ENCODE data around the gene MED26.
"Not testable (repeated sequence)": the region's sequence is repeated elsewhere in the genome, so short reads cannot be mapped to it uniquely, and the experiment has no call there.

GRCh38 chr19:16543734-16544133, 84.3 kb downstream of the MED26 start:
- TF ChIP-seq CTCF (IDR thresholded peaks at IDR 0.05; ENCODE audit: insufficient read depth, low read depth, low read length); EZH2 (IDR thresholded peaks at IDR 0.05; ENCODE audit: insufficient read depth, low read length): not testable (repeated sequence)
